ENCODE measurements around the gene RAI1. TPM values are rescaled to one million over a fixed set of nuclear protein-coding genes. Genes with fewer than 3 reads are reported as not detected.

RAI1 gene
- total RNA-seq, 1 donor, result 9.1 TPM

GRCh38 chr17:17793378-17794214 is 112.3 kb downstream of the RAI1 start:
- no peak for DNase-seq (ENCODE audit: low read depth)
- no peak for TF ChIP-seq CTCF (IDR thresholded peaks at IDR 0.05; ENCODE audit: insufficient read depth, low read length)
- no peak overlapping the region for H3K4me3 ChIP-seq (ENCODE audit: low read depth, low read length)

- no peak for DNase-seq (ENCODE audit: low read depth)
- TF ChIP-seq CTCF (IDR thresholded peaks at IDR 0.05; ENCODE audit: insufficient read depth, low read length), result no peak
- no peak overlapping the region for H3K4me3 ChIP-seq (ENCODE audit: low read depth, low read length)
These were observed 113.1 kb downstream of the RAI1 start for GRCh38 chr17:17794382-17794781.

- H3K4me3 ChIP-seq (ENCODE audit: low read depth, low read length), result no peak overlapping the region
- TF ChIP-seq CTCF (IDR thresholded peaks at IDR 0.05; ENCODE audit: insufficient read depth, low read length), result no peak
- no peak for DNase-seq (ENCODE audit: low read depth)
These were observed 114.0 kb downstream of the RAI1 start for GRCh38 chr17:17795296-17795695.

GRCh38 chr17:17795946-17796786 is 114.9 kb downstream of the RAI1 start:
- H3K4me3 ChIP-seq (ENCODE audit: low read depth, low read length), result no peak overlapping the region
- no peak for TF ChIP-seq CTCF (IDR thresholded peaks at IDR 0.05; ENCODE audit: insufficient read depth, low read length)
- no peak for DNase-seq (ENCODE audit: low read depth)

- DNase-seq (ENCODE audit: low read depth), result no peak
- TF ChIP-seq CTCF (IDR thresholded peaks at IDR 0.05; ENCODE audit: insufficient read depth, low read length), result no peak
- H3K4me3 ChIP-seq (ENCODE audit: low read depth, low read length), result no peak overlapping the region
These were observed 115.5 kb downstream of the RAI1 start for GRCh38 chr17:17796787-17797061.

- no peak overlapping the region for H3K4me3 ChIP-seq (ENCODE audit: low read depth, low read length)
- TF ChIP-seq CTCF (IDR thresholded peaks at IDR 0.05; ENCODE audit: insufficient read depth, low read length), result no peak
- no peak for DNase-seq (ENCODE audit: low read depth)
These were observed 116.0 kb downstream of the RAI1 start for GRCh38 chr17:17797119-17797809.

All from fibroblast of the aortic adventitia (primary cell).